ENCODE measurements around the gene GALNT12.

Gene GALNT12

DNA sequence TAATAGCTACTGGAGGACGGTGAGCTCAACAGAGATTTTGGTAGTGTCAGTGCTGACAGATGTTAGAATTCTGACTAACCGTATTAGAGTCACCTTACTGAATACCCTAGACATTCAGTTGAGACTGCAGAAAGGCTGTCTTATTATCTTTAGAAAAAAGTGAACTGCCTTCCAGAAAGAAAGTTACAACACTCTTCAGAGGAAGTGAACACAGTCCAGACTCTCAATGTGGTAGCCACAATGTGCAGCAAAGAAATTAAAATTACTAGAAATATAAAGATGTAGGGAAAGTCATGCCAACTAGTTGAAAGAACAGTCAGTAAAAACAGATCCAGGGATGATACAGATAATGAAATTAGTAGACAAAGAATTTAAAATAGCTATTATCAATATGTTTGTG lies 89.2 kb downstream of the GALNT12 start:
- no peak overlapping the region for H3K27ac ChIP-seq (ENCODE audit: extremely low read depth, low read depth, low read length)
- TF ChIP-seq ZNF133 (tag by site-specific recombination; IDR thresholded peaks at IDR 0.05), result no peak
- no peak for TF ChIP-seq ZNF341 (tag by site-specific recombination; IDR thresholded peaks at IDR 0.05; ENCODE audit: low read depth)
- TF ChIP-seq, protein P1, sequence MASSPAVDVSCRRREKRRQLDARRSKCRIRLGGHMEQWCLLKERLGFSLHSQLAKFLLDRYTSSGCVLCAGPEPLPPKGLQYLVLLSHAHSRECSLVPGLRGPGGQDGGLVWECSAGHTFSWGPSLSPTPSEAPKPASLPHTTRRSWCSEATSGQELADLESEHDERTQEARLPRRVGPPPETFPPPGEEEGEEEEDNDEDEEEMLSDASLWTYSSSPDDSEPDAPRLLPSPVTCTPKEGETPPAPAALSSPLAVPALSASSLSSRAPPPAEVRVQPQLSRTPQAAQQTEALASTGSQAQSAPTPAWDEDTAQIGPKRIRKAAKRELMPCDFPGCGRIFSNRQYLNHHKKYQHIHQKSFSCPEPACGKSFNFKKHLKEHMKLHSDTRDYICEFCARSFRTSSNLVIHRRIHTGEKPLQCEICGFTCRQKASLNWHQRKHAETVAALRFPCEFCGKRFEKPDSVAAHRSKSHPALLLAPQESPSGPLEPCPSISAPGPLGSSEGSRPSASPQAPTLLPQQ (tag by site-specific recombination; IDR thresholded peaks at IDR 0.05), result no peak
- no peak for TF ChIP-seq ZNF501 (tag by site-specific recombination; IDR thresholded peaks at IDR 0.05)
- peak; percentile 42 for TF ChIP-seq SETDB1 (IDR thresholded peaks at IDR 0.05; ENCODE audit: insufficient read length, low read length)
- CTCF ChIA-PET, result interaction anchor here (1.7 kb wide), 1 partner anchor 9 kb away, joined by 5 read pairs; no protein-coding TSS in a partner anchor
- H3K9me3 ChIP-seq (ENCODE audit: control insufficient read depth, insufficient read depth, low read depth, low read length), result no peaks in the 10 kb centered on the region
- no peaks in the 10 kb centered on the region for H3K36me3 ChIP-seq (ENCODE audit: control insufficient read depth in 2 of 2, insufficient read depth in 1 of 2, low read length in 2 of 2)
- POLR2A ChIA-PET, result no interaction called here
- H3K4me3 ChIP-seq (ENCODE audit: low read depth, low read length), result no peak overlapping the region
- H3K4me1 ChIP-seq (ENCODE audit: control insufficient read depth, insufficient read depth, low read length), result no peaks in the 10 kb centered on the region

DNA sequence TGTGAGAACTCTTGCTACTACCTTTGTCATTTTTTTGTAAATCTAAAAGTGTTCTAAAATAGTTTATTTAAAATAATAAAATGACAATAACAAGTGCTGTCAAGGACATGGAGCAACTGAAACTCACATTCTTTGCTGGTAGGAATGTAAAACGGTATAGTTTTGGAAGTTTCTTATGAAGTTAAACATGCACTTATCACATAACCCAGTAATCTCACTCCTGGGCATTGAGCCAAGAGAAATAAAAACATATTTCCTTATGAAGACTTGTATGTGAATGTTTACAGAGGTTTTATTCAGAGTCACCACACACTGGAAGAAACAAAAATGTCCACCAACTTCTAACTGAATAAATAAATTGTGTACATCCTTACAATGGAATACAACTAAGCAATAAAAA lies 90.3 kb downstream of the GALNT12 start:
- POLR2A ChIA-PET, result no interaction called here

DNA sequence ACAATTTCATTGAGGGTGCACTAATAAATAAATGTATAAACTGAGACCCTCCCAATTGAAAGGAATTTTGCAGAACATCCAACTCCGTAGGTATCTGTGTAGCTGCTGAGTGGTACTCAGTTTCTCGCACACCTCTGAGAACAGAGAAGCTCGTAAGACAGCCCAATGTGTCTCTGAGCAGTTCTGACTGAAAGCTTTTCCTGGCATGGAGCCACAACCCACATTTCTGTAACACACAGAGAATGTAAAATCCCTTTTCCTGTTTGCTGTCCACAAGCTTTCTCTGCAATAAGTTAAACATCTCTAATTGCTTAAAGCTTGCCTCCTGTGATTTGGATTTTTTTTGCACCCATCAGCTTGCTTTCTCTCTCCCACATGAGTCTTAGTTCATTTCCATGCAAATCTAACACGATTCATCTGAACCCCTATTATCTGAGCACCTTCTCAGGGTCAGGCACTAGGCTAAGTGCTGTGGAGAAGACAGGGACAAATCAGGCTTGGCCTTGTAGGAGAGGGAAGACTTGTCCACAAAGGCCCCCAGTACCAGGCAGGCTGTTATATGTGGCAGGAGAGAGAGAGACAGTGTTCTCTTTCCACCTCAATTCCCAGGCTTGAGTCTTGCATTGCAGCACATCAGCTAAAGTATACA lies 92.1 kb downstream of the GALNT12 start:
- Histone ChIP-seq H3K9me3 (ENCODE audit: control insufficient read depth, insufficient read depth, low read depth, low read length) (no peaks in the 10 kb centered on the region), H3K27ac (ENCODE audit: extremely low read depth, low read depth, low read length) (no peak overlapping the region), H3K4me1 (ENCODE audit: control insufficient read depth, insufficient read depth, low read length) (no peaks in the 10 kb centered on the region), H3K36me3 (ENCODE audit: control insufficient read depth in 2 of 2, insufficient read depth in 1 of 2, low read length in 2 of 2) (no peaks in the 10 kb centered on the region), H3K4me3 (ENCODE audit: low read depth, low read length) (no peak overlapping the region)
- TF ChIP-seq, protein P2, sequence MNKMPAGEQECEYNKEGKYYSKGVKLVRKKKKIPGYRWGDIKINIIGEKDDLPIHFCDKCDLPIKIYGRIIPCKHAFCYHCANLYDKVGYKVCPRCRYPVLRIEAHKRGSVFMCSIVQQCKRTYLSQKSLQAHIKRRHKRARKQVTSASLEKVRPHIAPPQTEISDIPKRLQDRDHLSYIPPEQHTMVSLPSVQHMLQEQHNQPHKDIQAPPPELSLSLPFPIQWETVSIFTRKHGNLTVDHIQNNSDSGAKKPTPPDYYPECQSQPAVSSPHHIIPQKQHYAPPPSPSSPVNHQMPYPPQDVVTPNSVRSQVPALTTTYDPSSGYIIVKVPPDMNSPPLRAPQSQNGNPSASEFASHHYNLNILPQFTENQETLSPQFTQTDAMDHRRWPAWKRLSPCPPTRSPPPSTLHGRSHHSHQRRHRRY (tag by site-specific recombination; IDR thresholded peaks at IDR 0.05), result no peak
- TF ChIP-seq, protein P3, sequence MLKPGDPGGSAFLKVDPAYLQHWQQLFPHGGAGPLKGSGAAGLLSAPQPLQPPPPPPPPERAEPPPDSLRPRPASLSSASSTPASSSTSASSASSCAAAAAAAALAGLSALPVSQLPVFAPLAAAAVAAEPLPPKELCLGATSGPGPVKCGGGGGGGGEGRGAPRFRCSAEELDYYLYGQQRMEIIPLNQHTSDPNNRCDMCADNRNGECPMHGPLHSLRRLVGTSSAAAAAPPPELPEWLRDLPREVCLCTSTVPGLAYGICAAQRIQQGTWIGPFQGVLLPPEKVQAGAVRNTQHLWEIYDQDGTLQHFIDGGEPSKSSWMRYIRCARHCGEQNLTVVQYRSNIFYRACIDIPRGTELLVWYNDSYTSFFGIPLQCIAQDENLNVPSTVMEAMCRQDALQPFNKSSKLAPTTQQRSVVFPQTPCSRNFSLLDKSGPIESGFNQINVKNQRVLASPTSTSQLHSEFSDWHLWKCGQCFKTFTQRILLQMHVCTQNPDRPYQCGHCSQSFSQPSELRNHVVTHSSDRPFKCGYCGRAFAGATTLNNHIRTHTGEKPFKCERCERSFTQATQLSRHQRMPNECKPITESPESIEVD (tag by site-specific recombination; IDR thresholded peaks at IDR 0.05), result 0 out of 2 replicates have a peak, but pooled peaks have one; percentile 11
- CTCF ChIA-PET, result interaction anchor here (0.6 to 1.8 kb wide), 3 partner anchors 51 to 99 kb away, joined by 3 to 8 read pairs (median 4); no protein-coding TSS in a partner anchor
- POLR2A ChIA-PET, result no interaction called here

More for the DNA sequence above, 90.3 kb downstream of the GALNT12 start:
- Histone ChIP-seq H3K27ac (ENCODE audit: extremely low read depth, low read depth, low read length) (no peak overlapping the region), H3K9me3 (ENCODE audit: control insufficient read depth, insufficient read depth, low read depth, low read length) (no peaks in the 10 kb centered on the region), H3K36me3 (ENCODE audit: control insufficient read depth in 2 of 2, insufficient read depth in 1 of 2, low read length in 2 of 2) (no peaks in the 10 kb centered on the region), H3K4me1 (ENCODE audit: control insufficient read depth, insufficient read depth, low read length) (no peaks in the 10 kb centered on the region), H3K4me3 (ENCODE audit: low read depth, low read length) (no peak overlapping the region)
- no peak for TF ChIP-seq ZNF366 (tag by site-specific recombination; conservative IDR thresholded peaks at IDR 0.05)
- no peak for TF ChIP-seq ZNF354C (tag by site-specific recombination; IDR thresholded peaks at IDR 0.05; ENCODE audit: borderline replicate concordance, low read depth)
- TF ChIP-seq ZBTB20 (tag by site-specific recombination; IDR thresholded peaks at IDR 0.05), result no peak
- TF ChIP-seq ZNF518A (tag by site-specific recombination; conservative IDR thresholded peaks at IDR 0.05; ENCODE audit: low read depth), result no peak
- TF ChIP-seq ZBTB1 (tag by site-specific recombination; IDR thresholded peaks at IDR 0.05), result no peak
- CTCF ChIA-PET, result interaction anchor here (0.6 to 1.5 kb wide), 2 partner anchors 49 to 1424 kb away, joined by 3 to 4 read pairs; no protein-coding TSS in a partner anchor

All from HEK293 (cell line).